Liver (tissue), 3 donors: ENCODE data around the gene CZIB.

Experiments used
- EGR1 ChIP-seq, 2 donors: IDR thresholded peaks; 2 replicates each; pipeline ENCODE4 v1.6.1; 2016 to 2018; ENCODE audit warnings: antibody characterized with exemption in 2 of 2, low read depth in 2 of 2
- FOXA1 ChIP-seq: IDR thresholded peaks from 2 replicates; pipeline ENCODE4 v1.6.1; 2016; ENCODE audit warnings: antibody characterized with exemption
- HNF4A ChIP-seq, 2 donors: conservative IDR thresholded peaks; 2 replicates each; pipeline ENCODE4 v1.6.1; 2016; ENCODE audit warnings: antibody characterized with exemption in 2 of 2, mild to moderate bottlenecking in 2 of 2
- JUND ChIP-seq, 2 donors: IDR thresholded peaks; 2 replicates each; pipeline ENCODE4 v1.6.1; 2016; ENCODE audit warnings: antibody characterized with exemption in 2 of 2
- RAD21 ChIP-seq, 2 donors: IDR thresholded peaks; 2 replicates each; pipeline ENCODE4 v1.6.1; 2016; ENCODE audit warnings: antibody characterized with exemption in 2 of 2, mild to moderate bottlenecking in 2 of 2
- RXRA ChIP-seq, 2 donors: IDR thresholded peaks; 2 replicates each; pipeline ENCODE4 v1.6.1; 2017 to 2018; ENCODE audit warnings: antibody characterized with exemption in 2 of 2, mild to moderate bottlenecking in 1 of 2
- SP1 ChIP-seq: IDR thresholded peaks from 2 replicates; pipeline ENCODE4 v1.6.1; 2018; ENCODE audit warnings: antibody characterized with exemption, mild to moderate bottlenecking
- TAF1 ChIP-seq: conservative IDR thresholded peaks from 2 replicates; pipeline ENCODE4 v1.6.1; 2016; ENCODE audit warnings: antibody characterized with exemption, mild to moderate bottlenecking
- YY1 ChIP-seq: IDR thresholded peaks from 2 replicates; pipeline ENCODE4 v1.6.1; 2016; ENCODE audit warnings: antibody characterized with exemption, mild to moderate bottlenecking
- TF ChIP-seq, protein P1 (sequence below): fragments of 150-350 bp; IDR thresholded peaks from 2 replicates; pipeline ENCODE4 v1.5.1; 2017; ENCODE audit warnings: improper control_type of control experiment, low read depth, low read length; ENCODE audit not compliant: missing input control
- TF ChIP-seq, protein P2 (sequence below): IDR thresholded peaks from 2 replicates; pipeline ENCODE4 v1.6.1; 2016; ENCODE audit warnings: antibody characterized with exemption, mild to moderate bottlenecking
- TF ChIP-seq, protein P3 (sequence below): IDR thresholded peaks from 2 replicates; pipeline ENCODE4 v1.6.1; 2016; ENCODE audit warnings: antibody characterized with exemption
- TF ChIP-seq, protein P4 (sequence below): IDR thresholded peaks from 2 replicates; pipeline ENCODE4 v1.6.1; 2016; ENCODE audit warnings: antibody characterized with exemption
- TF ChIP-seq, protein P5 (sequence below): IDR thresholded peaks from 2 replicates; pipeline ENCODE4 v1.6.1; 2016; ENCODE audit warnings: antibody characterized with exemption
- donor health status: healthy.
- donor health status: healthy.

DNA sequence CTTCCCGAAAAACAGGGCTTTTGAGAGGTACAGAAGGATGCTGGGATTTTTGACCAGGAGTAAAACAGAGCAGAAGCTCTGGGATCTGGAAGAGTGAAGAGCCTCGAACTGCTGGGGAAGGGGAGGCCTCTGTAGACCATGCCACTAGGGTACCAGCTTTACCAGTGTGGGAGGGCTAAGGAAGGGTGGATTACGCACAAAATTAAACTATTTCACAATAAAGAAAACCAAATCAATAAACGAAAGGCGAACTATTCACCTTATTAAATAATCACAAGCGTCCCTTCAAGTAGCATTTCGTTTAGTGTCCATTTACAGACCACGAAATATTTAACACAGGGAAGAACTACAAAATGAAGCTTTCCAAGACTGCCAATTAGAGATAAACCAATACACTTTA lies 723 bp downstream of the CZIB start:
- TF ChIP-seq, protein P1, sequence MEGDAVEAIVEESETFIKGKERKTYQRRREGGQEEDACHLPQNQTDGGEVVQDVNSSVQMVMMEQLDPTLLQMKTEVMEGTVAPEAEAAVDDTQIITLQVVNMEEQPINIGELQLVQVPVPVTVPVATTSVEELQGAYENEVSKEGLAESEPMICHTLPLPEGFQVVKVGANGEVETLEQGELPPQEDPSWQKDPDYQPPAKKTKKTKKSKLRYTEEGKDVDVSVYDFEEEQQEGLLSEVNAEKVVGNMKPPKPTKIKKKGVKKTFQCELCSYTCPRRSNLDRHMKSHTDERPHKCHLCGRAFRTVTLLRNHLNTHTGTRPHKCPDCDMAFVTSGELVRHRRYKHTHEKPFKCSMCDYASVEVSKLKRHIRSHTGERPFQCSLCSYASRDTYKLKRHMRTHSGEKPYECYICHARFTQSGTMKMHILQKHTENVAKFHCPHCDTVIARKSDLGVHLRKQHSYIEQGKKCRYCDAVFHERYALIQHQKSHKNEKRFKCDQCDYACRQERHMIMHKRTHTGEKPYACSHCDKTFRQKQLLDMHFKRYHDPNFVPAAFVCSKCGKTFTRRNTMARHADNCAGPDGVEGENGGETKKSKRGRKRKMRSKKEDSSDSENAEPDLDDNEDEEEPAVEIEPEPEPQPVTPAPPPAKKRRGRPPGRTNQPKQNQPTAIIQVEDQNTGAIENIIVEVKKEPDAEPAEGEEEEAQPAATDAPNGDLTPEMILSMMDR = no peak
- no peak for TF ChIP-seq SP1
- TF ChIP-seq, protein P2, sequence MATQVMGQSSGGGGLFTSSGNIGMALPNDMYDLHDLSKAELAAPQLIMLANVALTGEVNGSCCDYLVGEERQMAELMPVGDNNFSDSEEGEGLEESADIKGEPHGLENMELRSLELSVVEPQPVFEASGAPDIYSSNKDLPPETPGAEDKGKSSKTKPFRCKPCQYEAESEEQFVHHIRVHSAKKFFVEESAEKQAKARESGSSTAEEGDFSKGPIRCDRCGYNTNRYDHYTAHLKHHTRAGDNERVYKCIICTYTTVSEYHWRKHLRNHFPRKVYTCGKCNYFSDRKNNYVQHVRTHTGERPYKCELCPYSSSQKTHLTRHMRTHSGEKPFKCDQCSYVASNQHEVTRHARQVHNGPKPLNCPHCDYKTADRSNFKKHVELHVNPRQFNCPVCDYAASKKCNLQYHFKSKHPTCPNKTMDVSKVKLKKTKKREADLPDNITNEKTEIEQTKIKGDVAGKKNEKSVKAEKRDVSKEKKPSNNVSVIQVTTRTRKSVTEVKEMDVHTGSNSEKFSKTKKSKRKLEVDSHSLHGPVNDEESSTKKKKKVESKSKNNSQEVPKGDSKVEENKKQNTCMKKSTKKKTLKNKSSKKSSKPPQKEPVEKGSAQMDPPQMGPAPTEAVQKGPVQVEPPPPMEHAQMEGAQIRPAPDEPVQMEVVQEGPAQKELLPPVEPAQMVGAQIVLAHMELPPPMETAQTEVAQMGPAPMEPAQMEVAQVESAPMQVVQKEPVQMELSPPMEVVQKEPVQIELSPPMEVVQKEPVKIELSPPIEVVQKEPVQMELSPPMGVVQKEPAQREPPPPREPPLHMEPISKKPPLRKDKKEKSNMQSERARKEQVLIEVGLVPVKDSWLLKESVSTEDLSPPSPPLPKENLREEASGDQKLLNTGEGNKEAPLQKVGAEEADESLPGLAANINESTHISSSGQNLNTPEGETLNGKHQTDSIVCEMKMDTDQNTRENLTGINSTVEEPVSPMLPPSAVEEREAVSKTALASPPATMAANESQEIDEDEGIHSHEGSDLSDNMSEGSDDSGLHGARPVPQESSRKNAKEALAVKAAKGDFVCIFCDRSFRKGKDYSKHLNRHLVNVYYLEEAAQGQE = no peak
- TF ChIP-seq JUND (IDR thresholded peaks at IDR 0.05) = no peak
- TF ChIP-seq TAF1 = no peak
- no peak for TF ChIP-seq EGR1 (IDR thresholded peaks at IDR 0.05; ENCODE audit: low read depth in 2 of 2)
- TF ChIP-seq YY1 = no peak
- TF ChIP-seq RAD21 (IDR thresholded peaks at IDR 0.05) = no peak
- TF ChIP-seq, protein P3, sequence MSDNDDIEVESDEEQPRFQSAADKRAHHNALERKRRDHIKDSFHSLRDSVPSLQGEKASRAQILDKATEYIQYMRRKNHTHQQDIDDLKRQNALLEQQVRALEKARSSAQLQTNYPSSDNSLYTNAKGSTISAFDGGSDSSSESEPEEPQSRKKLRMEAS = no peak
- no peak for TF ChIP-seq FOXA1
- TF ChIP-seq, protein P4, sequence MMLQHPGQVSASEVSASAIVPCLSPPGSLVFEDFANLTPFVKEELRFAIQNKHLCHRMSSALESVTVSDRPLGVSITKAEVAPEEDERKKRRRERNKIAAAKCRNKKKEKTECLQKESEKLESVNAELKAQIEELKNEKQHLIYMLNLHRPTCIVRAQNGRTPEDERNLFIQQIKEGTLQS = no peak
- TF ChIP-seq, protein P5, sequence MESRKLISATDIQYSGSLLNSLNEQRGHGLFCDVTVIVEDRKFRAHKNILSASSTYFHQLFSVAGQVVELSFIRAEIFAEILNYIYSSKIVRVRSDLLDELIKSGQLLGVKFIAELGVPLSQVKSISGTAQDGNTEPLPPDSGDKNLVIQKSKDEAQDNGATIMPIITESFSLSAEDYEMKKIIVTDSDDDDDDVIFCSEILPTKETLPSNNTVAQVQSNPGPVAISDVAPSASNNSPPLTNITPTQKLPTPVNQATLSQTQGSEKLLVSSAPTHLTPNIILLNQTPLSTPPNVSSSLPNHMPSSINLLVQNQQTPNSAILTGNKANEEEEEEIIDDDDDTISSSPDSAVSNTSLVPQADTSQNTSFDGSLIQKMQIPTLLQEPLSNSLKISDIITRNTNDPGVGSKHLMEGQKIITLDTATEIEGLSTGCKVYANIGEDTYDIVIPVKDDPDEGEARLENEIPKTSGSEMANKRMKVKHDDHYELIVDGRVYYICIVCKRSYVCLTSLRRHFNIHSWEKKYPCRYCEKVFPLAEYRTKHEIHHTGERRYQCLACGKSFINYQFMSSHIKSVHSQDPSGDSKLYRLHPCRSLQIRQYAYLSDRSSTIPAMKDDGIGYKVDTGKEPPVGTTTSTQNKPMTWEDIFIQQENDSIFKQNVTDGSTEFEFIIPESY = no peak
- TF ChIP-seq RXRA (IDR thresholded peaks at IDR 0.05) = no peak
- TF ChIP-seq HNF4A (conservative IDR thresholded peaks at IDR 0.05) = no peak
